Activated CD8-positive, alpha-beta T cell treated with anti-CD3 and anti-CD28 coated beads for 36 hours (primary cell): ENCODE data around the gene TMA7B. TPM values are rescaled to one million over a fixed set of nuclear protein-coding genes. Genes with fewer than 3 reads are reported as not detected.

Source experiments
- ATAC-seq: fragments of 200-7000 bp; cut with Tn5 transposase; one replicate; pipeline ENCODE4 v1.10.0; 2021; ENCODE audit warnings: mild to moderate bottlenecking, moderate library complexity
- CTCF ChIA-PET: fragments of 350-600 bp; sonication (Branson Sonifier 250); formaldehyde crosslinking; loops from one replicate; lab custom pipeline; 2021; ENCODE audit warnings: antibody characterized with exemption; lab: Charles Lee
- POLR2A ChIA-PET: fragments of 350-600 bp; sonication (Branson Sonifier 250); formaldehyde crosslinking; loops from one replicate; lab custom pipeline; 2021; ENCODE audit warnings: antibody characterized with exemption; lab: Charles Lee
- DNase-seq: peaks from one replicate; pipeline ENCODE4 v3.0.0-alpha.2; 2020
- H3K27ac Mint-ChIP-seq: one replicate; pipeline ENCODE4 v1.8.0; 2021; ENCODE audit warnings: mild to moderate bottlenecking, mixed read lengths
- H3K27me3 Mint-ChIP-seq: one replicate; pipeline ENCODE4 v1.8.0; 2021; ENCODE audit warnings: mixed read lengths
- H3K36me3 Mint-ChIP-seq: one replicate; pipeline ENCODE4 v1.8.0; 2021; ENCODE audit warnings: low read depth, mixed read lengths
- H3K4me1 Mint-ChIP-seq: one replicate; pipeline ENCODE4 v1.8.0; 2021; ENCODE audit warnings: low read depth, mixed read lengths
- H3K4me3 Mint-ChIP-seq: one replicate; pipeline ENCODE4 v1.8.0; 2021; ENCODE audit warnings: mild to moderate bottlenecking, moderate library complexity, mixed read lengths
- H3K9me3 Mint-ChIP-seq: one replicate; pipeline ENCODE4 v1.8.0; 2021; ENCODE audit warnings: mixed read lengths
- intact Hi-C: fragments of 100-400 bp; cut with micrococcal nuclease; formaldehyde crosslinking; loops from one replicate; pipeline ENCODE4 v1.10.0; 2022
- total RNA-seq, 2 experiments: library from RNA; stranded (reverse); gene quantifications; one replicate each; pipeline ENCODE4 v1.2.3, GENCODE V29; 2021
- TF ChIP-seq, protein P1 (sequence below): fragments of 200-600 bp; IDR thresholded peaks from one replicate; pipeline ENCODE4 v1.8.0; 2022; ENCODE audit warnings: antibody characterized with exemption, mild to moderate bottlenecking

Gene TMA7B
- total RNA-seq, 2 experiments from 2014 or later: 2.2 to 2.3 TPM

DNA sequence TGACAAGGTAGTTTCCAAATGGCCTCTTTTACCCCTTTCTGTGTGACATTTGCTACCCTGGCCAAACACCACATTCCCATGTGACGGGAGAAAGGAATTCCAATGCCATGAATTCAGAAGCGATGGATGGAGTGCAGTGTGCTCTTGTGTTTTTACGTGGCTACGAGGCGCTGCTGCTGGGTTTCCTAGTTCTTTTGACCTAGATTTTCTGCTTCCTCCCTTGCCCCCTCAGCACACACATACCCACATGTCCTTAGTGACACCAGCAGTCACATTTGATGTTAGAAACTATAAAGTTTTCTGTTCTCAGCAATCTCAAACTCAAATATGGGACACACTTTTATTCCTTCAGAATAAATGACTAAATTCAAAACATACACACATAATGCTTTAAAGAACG, 7.8 kb upstream of the TMA7B start:
- H3K9me3 Mint-ChIP-seq: no peaks in the 10 kb centered on the region
- POLR2A ChIA-PET: interaction anchor here (0.7 to 2.9 kb wide), 12 partner anchors 8 to 99 kb away, joined by 3 to 19 read pairs (median 6); partner anchors contain the start of gene TMA7B
- H3K4me1 Mint-ChIP-seq: peaks cover 90% of the 10 kb centered on the region
- CTCF ChIA-PET: interaction anchor here (1.0 to 2.7 kb wide), 5 partner anchors 9 to 72 kb away, joined by 3 to 12 read pairs (median 8); no protein-coding TSS in a partner anchor
- peaks cover 83% of the 10 kb centered on the region for H3K36me3 Mint-ChIP-seq
- no peak for DNase-seq
- peak overlapping the region; percentile 20 for H3K4me3 Mint-ChIP-seq
- no peaks in the 10 kb centered on the region for H3K27me3 Mint-ChIP-seq
- TF ChIP-seq, protein P1, sequence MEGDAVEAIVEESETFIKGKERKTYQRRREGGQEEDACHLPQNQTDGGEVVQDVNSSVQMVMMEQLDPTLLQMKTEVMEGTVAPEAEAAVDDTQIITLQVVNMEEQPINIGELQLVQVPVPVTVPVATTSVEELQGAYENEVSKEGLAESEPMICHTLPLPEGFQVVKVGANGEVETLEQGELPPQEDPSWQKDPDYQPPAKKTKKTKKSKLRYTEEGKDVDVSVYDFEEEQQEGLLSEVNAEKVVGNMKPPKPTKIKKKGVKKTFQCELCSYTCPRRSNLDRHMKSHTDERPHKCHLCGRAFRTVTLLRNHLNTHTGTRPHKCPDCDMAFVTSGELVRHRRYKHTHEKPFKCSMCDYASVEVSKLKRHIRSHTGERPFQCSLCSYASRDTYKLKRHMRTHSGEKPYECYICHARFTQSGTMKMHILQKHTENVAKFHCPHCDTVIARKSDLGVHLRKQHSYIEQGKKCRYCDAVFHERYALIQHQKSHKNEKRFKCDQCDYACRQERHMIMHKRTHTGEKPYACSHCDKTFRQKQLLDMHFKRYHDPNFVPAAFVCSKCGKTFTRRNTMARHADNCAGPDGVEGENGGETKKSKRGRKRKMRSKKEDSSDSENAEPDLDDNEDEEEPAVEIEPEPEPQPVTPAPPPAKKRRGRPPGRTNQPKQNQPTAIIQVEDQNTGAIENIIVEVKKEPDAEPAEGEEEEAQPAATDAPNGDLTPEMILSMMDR: no peak
- ATAC-seq: no peak
- H3K27ac Mint-ChIP-seq: peak overlapping the region; percentile 78
- intact Hi-C loops: no loop called here

DNA sequence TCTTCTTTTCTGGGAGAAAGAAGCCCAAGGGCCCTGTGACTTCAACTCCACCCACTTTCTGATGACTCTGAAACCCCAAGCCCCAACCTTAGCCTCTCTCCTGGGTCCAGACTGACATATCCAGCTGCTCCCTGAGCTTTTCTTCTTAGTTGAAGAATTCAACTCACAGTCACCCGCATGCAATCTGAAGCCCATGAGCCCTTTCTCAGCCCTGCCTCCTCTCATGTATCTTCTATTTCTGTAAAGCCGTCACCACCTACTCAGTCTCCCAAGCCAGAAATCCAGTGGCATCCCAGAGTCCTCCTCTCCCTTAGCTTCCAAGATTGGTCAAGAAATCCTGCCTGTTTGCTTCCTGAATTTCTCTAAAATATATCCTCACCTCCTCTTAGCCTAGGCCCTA, 7.1 kb upstream of the TMA7B start:
- intact Hi-C loops: no loop called here
- no peak for DNase-seq
- Mint-ChIP-seq H3K36me3 (peaks cover 85% of the 10 kb centered on the region), H3K9me3 (peaks cover 2% of the 10 kb centered on the region), H3K27me3 (no peaks in the 10 kb centered on the region), H3K4me3 (no peak overlapping the region), H3K4me1 (peaks cover 88% of the 10 kb centered on the region), H3K27ac (peak overlapping the region; percentile 76)
- TF ChIP-seq, protein P1: no peak
- ChIA-PET POLR2A (interaction anchor here (0.6 to 2.9 kb wide), 11 partner anchors 9 to 98 kb away, joined by 3 to 19 read pairs (median 4); no protein-coding TSS in a partner anchor), CTCF (interaction anchor here (1.2 to 2.7 kb wide), 5 partner anchors 10 to 72 kb away, joined by 3 to 12 read pairs (median 7); no protein-coding TSS in a partner anchor)
- ATAC-seq: no peak

DNA sequence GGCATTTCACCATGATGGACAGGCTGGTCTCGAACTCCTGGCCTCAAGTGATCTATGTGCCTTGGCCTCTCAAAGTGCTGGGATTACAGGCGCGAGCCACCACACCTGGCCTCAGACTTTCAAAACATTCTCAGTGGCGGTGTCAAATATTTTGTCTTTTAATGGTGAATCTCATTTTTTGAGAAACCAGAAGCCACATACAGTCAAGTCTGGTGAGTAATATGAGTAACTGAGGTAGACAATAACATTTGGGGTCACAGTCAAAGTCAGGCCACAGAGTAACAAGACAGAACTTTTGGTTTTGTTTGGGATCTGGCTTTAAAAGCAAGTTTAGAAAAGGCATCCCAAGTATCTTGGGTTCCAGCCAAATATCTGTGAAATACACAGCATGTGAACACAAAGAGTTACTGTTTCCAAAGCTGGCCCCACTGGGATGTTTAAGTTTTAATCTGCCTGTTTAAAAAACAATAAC, 5.6 kb upstream of the TMA7B start:
- intact Hi-C loops: no loop called here

DNA sequence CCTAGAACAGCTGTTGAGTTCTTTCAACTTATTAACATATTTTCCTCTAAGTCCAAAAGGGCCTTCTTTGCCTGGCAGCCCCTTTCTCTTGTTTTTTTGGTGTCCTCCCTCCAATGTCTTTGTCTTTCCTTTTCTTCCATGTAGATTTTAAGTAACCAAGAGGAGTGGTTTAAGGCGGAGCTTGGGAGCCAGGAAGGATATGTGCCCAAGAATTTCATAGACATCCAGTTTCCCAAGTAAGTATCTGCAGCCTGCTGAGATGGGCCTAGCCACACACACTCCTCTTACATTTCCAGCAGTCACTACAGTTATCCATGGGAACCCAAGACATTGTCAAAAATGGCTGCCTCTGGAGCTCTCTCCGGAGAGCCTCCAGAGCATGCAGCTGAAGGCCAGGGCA, 4.5 kb upstream of the TMA7B start:
- peaks cover 88% of the 10 kb centered on the region for H3K36me3 Mint-ChIP-seq
- ATAC-seq (no peak), DNase-seq (no peak)
- peak overlapping the region; percentile 3 for H3K27ac Mint-ChIP-seq
- H3K27me3 Mint-ChIP-seq: no peaks in the 10 kb centered on the region
- no peak overlapping the region for H3K4me3 Mint-ChIP-seq
- CTCF ChIA-PET: interaction anchor here (0.7 to 2.6 kb wide), 3 partner anchors 12 to 274 kb away, joined by 3 to 8 read pairs (median 3); no protein-coding TSS in a partner anchor
- intact Hi-C loops: no loop called here
- peaks cover 88% of the 10 kb centered on the region for H3K4me1 Mint-ChIP-seq
- TF ChIP-seq, protein P1: no peak
- POLR2A ChIA-PET: interaction anchor here (0.6 to 1.2 kb wide), 3 partner anchors 9 to 20 kb away, joined by 3 to 4 read pairs (median 3); no protein-coding TSS in a partner anchor
- H3K9me3 Mint-ChIP-seq: peaks cover 7% of the 10 kb centered on the region

More for the DNA sequence above, 5.6 kb upstream of the TMA7B start:
- ChIA-PET CTCF (no interaction called here), POLR2A (interaction anchor here (1.2 to 2.9 kb wide), 2 partner anchors 17 to 19 kb away, joined by 3 to 10 read pairs; no protein-coding TSS in a partner anchor)
- DNase-seq (peak; percentile 64), ATAC-seq (peak; percentile 32)
- H3K4me3 Mint-ChIP-seq: no peak overlapping the region
- H3K27me3 Mint-ChIP-seq: no peaks in the 10 kb centered on the region
- H3K36me3 Mint-ChIP-seq: peaks cover 88% of the 10 kb centered on the region
- H3K4me1 Mint-ChIP-seq: peaks cover 88% of the 10 kb centered on the region
- H3K27ac Mint-ChIP-seq: peak overlapping the region; percentile 58
- TF ChIP-seq, protein P1: no peak
- H3K9me3 Mint-ChIP-seq: peaks cover 5% of the 10 kb centered on the region
